IPS-NIHi11 (cell line): ENCODE results near the gene NOP10.
"Not testable (repeated sequence)": the region's sequence is repeated elsewhere in the genome, so short reads cannot be mapped to it uniquely, and the experiment has no call there.

Experiments
- DNase-seq: peaks from one replicate; pipeline ENCODE4 v3.0.0; 2012; ENCODE audit warnings: mixed read lengths, low spot score

Gene NOP10

DNA sequence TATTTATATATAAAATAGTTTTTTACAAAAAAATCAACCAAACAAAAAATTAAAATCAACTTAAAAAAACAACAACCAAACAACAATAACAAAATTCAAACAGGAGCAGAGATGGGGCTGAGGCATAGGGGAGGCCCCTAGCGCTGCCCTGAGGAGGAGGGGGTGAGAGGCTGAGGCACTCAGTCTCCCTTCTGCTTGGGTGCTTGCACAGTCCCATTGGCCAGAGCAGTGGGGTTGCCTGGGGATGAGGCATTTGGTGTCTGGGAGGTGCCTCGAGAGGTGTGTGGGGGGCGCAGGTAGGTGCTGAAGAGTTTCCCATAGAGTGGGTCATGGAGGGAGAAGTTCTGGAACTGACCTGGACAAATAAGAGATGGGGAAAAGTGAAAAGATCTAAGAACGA lies 16.0 kb upstream of the NOP10 start:
- no peak for DNase-seq

DNA sequence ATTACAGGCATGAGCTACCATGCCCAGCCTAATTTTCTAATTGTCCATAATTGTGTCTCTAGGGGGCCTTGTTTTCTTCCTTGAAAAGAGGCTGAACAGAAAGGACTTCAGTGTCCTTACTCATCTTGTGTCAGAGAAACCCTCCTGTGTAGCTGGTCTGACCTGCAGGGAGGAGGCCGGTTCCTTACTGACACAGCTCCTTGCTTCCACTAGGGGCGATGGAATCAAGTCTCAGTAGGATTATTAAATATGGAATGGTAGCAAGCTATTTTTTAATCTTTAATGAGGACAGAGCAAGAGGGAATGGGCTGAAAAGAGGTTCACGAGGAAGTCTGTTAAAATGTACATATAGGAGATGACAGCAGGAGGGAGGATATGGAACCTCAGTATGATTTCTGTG lies 15.4 kb upstream of the NOP10 start:
- DNase-seq, result peak; percentile 42

DNA sequence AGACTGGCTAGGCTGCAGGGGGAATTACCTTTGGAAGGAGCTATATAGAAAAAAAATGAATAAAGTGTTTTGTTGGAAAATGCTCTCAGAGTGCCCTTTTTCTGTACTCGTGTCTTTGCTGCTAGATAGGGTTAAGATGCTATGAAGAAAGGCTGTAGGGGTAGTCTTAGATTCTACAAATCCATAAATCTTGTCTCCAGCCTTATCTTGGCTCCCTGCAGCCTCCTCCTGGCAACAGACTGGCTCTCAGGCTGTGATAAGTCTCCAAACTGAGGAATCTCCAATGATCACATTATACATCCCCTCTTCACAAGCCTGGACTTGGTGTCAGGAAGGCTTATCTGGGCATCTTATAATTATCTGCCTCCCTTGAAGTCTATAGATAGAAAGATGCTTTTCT lies 14.7 kb upstream of the NOP10 start:
- DNase-seq, result no peak

DNA sequence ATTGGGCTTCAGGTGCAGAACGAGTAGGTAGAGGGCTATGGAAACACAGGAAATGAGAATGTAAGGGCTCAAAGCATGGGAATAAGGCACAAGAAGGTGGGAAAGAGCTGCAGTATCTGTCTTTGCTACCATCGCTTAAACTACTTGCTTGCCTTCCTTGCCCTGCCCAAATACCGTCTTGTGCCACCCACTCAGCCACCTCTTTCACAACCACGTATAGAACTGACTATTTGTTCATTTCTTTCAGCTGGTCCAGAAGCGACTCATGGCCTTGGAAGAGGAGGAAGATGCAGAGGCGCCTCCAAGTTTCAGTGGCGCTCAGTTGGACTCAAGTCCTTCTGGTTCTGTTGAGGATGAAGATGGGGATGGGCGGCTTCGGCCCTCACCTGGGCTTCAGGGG lies 12.3 kb upstream of the NOP10 start:
- DNase-seq, result no peak

DNA sequence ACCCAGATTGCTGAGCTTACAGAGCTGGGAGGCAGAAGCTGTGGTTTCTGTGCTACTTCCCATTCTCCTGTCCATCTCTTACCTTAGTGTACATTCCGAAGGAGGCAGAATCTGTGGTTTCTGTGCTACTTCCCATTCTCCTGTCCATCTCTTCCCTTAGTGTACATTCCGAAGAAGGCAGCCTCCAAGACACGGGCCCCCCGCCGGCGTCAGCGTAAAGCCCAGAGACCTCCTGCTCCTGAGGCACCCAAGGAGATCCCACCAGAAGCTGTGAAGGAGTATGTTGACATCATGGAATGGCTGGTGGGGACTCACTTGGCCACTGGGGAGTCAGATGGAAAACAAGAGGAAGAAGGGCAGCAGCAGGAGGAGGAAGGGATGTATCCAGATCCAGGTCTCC lies 11.3 kb upstream of the NOP10 start:
- DNase-seq, result no peak

DNA sequence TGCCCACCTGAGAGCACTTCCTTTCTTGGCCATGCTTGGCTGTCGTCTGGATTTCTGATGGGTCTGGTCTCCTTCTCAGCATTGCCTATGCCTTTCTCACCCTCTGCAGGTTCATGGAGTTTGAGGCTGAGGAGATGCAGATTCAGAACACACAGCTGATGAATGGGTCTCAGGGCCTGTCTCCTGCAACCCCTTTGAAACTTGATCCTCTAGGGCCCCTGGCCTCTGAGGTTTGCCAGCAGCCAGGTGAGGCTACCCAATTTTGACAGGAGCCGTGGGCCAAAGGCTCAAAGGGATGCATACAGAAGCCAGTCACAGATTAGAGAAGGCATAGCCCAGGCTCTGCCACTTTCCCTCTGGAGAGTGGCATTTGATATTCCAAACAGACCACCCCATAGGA lies 10.7 kb upstream of the NOP10 start:
- peak; percentile 26 for DNase-seq

DNA sequence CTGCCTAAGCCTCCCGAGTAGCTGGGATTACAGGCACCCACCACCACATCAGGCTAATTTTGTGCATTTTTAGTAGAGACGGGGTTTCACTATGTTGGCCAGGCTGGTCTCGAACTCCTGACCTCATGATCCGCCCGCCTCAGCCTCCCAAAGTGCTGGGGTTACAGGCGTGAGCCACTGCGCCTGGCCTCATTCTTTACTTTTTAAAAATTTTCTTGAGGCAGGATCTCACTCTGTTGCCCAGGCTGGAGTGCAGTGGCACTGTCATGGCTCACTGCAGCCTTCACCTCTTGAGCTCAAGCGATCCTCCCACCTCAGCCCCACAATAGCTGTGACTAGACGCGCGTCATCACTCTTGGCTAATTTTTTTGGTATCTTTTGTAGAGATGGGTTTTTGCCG lies 10.1 kb upstream of the NOP10 start:
- not testable (repeated sequence) for DNase-seq

DNA sequence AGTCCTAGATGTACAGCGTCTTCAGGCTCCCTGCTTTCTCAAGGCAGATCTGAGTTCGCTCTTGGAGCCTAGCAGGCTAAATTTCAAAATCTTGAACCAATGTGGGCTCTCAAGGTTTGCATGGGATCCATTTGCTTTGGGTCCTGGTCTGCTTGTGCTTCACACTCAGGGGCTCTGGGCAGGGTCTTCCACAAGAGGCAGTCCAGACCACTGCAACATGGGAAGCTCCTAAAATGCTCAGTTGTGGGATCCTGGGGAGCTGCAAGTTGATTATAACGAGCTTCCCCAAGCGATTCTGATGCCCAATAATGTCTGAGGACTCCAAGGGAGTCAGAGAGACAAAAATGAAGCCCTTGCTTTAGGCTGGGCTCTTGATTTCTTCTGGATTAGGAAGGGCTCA lies 6.8 kb upstream of the NOP10 start:
- DNase-seq, result no peak

DNA sequence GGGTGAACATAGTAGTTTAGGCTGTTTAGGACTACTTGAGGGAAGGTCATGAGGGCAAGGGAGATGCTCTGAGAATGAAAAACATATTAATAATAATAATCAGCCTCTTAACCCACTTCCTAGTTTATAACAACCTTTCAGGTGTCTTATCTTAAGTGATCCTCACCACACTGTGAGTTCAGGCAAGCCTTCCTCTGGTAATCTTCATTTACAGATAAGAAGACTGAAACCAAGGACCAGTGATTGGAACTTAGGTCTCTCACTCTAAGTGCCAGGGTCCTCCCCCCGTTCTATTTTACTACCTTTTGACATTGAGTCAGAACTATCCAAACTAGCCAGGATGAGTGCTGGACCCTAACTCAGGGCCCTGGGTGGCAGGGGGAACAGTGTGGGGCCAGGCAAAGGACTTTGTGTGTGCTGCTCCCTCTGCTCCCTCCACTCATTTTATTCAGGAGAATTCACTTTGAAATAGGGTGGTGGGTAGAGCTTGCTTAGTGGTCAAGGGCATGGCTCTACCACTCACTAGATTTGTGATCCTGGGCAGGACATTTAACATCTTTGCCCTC lies 5.9 kb upstream of the NOP10 start:
- DNase-seq, result no peak

DNA sequence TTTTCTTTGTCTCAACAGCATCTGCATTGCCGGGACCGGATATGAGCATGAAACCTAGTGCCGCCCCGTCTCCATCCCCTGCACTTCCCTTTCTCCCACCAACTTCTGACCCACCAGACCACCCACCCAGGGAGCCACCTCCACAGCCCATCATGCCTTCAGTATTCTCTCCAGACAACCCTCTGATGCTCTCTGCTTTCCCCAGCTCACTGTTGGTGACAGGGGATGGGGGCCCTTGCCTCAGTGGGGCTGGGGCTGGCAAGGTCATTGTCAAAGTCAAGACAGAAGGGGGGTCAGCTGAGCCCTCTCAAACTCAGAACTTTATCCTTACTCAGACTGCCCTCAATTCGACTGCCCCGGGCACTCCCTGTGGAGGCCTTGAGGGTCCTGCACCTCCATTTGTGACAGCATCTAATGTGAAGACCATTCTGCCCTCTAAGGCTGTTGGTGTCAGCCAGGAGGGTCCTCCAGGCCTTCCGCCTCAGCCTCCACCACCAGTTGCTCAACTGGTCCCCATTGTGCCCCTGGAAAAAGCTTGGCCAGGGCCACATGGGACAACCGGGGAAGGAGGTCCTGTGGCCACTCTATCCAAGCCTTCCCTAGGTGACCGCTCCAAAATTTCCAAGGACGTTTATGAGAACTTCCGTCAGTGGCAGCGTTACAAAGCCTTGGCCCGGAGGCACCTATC lies 5.2 kb upstream of the NOP10 start:
- no peak for DNase-seq

DNA sequence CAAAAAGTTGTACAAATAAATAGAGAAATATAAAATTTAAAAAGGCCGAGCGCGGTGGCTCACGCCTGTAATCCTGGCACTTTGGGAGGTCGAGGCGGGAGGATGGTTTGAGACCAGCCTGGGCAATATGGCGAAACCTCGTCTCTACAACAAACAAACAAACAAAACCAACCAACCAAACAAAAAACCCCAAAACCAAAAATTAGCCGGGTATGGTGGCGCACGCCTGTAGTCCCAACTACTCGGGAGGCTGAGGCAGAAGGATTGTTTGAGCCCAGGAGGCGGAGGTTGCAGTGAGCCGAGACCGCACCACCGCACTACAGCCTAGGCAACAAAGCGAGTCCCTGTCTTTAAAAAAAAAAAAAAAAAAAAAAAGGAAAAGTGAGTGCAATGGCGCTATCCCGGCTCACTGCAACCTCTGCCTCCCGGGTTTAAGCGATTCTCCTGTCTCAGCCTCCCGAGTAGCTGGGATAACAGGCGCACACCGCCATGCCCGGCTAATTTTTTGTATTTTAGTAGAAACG lies 661 bp downstream of the NOP10 start:
- not testable (repeated sequence) for DNase-seq

DNA sequence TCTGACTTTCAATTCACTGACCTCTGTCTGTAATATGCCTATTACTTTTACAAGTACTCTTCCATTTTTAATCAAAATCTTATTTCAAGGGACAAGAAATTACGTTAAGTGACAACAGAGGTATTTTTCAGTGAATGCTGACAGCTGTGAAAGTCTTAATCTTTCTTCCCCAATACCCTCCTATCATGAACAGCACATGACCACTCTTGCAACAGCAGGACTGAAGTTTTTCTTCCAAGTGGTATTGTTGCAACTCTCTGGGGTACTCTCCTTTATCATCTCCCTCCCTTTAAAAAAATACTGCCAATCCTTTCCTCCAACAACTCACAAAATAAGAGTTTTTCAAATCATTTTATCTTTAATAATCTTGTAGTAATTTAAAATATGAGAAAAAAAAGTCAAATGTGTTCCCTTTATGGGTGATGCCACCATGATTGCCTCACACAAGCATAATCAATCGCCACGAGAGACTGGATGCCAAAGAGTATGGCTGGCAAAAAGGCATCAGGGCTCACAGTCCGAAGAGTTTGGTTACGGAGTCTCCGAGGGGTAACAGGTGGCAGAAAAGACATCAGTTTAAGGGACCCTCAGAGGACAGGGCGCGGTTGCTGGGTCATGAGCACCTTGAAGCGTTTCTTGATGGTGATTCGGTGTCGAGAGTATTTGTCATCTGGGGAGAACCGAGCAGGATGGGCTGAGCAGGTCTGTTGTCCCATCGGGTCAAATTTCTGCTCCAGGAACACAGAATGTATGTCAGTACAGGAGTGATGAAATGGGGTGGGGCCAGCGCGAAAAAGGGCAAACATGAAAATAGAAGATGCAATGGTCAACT lies 1.3 kb downstream of the NOP10 start:
- no peak for DNase-seq

DNA sequence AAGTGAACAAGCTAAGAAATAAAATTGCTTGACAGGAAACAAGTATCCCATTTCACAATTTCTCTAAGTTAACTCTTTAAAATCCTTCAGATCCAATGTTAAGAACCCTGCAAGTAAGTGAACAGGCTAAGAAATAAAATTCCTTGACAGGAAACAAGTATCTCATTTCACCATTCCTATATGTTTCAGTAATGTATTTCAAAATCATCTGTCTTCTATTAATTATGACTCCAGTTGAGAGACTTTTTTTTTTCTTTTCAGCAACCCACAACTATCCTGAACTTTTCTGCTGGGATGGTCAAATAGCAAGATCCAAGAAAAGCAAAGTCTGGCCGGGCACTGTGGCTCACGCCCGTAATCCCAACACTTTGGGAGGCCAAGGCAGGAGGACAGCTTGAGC lies 3.0 kb downstream of the NOP10 start:
- DNase-seq, result no peak

DNA sequence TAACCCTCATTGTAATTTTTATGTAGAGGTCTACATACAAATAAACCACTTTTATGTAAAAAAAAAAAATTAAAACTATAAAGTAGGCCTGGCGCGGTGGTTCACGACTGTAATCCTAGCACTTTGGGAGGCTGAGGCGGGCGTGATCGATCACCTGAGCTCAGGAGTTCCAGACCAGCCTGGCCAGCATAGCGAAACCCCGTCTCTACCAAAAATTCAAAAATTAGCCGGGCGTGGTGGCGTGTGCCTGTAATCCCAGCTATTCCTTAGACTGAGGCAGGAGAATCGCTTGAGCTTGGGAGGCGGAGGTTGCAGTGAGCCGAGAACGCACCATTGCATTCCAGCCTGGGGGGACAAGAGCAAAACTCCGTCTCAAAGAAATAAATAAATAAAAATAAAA lies 4.6 kb downstream of the NOP10 start:
- DNase-seq, result no peak

DNA sequence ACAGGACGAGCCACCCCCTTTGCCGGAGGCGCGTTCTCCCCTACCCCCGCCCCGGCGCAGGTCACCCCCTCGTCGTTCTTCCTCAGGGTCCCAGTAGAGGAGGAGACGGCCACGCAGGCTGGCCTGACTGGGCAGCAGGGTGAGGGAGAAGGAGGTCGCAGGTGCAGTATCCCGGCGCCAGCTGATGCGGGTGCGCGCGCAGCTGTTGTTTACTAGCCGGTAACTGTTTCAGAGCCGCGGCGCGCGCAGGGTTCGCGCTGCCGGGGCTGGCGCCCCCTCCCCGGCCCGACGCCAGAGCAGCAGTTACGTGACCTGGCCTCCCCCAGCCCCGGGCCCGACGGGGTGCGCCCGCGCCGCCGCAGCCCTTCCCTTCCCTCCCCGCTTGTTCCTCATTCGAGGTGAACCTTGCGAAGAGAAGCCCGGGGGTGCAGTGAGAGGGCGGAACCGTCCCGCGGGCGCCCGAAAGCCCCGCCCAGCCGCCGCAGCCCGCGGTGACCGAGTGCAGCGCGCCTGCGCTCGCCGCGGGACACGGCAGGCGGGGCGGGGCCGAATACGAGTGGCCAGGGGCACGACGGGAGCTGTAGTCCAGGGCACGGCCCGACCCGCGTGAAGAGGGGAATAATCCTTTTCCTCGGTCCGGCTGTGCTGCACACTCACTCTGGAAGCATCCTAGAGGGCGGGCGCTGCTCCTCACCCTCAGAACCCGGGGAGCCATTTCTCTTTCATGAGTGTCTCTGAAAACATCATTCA lies 5.2 kb downstream of the NOP10 start, which contains the start of gene SLC12A6:
SLC12A6 (minus strand) TSS at position 225 of the 750 bp plus-strand sequence. CDS start 1,101 bp downstream, outside the sequence.
- peak; percentile 93 for DNase-seq

DNA sequence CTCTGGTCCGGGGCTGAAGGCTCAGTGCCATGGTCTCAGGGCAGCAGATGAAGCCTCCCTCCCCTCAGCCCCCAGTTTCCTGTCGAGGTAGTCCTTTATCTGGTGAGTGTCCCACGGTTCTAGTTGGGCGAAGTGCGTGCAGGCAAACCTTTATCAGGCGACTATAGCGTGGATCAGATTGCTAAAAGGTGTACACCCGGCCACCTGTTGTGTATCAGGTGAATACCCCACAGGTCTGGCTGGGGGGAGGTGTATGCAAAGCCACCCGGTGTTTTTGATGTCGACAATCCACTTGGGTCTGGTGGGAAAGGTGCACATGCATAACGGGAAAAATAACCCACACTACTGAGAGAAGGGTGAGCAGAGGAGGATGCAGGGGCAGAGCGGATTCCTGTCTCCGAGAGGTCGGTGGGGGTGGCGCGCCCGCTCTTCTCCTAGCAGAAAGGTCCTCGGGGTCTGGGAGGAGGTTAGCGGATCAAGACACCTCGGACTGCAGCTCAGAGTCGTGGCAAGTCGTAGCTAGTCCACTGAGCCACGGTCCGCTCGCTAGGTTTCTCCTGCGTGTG lies 5.9 kb downstream of the NOP10 start:
- no peak for DNase-seq

DNA sequence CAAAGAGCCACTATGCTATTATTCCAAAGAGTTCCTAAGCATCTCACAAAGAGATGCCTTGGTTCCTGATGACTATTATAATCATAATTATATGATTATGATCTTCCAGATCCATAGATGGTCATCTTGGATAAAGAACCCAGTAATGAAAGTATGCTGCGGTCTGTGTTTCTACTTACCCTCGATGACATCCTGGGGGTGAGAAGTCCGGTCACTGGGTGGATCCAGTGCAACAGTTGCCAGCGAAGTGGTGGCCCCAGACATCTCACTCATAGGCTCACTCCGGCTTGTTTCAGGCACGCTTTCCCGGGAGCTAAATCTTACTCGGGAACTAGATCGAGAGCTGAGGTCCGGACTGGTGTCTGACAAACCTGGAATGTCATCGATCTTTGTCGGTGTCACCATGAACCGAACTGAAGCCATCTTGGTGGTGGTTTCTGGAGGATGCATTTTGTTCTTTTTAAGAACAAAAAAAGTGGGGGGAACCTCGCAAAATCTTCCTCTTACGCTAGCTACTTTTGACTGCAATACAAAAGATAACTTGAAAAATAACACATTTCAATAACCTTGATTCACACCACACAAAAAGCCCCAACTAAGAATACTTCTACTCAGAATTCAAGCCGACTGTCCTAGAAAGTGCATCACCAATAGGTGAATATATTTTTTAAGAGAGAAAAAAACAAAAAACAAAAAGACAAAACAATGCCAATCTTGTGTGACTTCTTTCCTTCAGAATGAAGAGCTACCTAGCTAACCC lies 6.5 kb downstream of the NOP10 start:
- no peak for DNase-seq

DNA sequence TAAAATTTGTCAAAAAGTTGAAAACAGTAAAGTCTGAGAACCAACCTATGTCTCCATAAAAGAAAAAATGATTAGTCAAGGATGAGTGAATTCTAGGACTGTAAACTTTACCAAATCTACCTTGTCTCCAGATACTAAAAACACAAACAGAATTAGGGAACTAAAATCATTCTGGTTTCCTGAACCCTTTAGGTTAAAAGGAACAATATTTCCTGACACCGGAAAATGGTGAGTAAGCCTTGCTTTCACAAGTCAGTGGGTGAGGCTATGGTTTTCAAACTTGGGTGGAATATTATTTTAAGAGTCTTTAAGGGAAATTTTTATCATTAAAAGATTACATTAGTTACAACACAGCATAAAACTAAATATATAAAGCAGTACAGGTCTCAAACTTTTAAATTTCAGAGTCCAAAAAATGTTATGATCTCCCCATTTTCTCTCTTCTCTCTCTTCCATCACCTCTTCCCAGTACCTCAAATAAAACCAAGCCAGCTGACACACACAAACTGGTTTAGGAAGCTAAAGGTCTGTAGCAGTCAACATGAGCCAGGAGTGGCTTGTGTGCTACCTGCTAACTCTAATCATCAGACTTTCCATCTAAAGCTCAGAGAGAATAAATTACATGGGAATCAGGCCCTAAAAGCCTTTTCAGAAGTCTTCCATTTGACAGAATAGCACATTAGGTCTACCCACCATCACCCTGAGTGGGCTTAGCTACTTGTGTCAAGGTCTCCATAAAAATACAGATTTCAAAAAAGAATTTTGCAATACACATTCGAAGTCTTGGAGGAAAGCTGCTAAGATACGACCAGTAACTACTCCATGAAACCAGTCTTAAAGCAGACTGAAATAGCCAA lies 7.5 kb downstream of the NOP10 start:
- no peak for DNase-seq

DNA sequence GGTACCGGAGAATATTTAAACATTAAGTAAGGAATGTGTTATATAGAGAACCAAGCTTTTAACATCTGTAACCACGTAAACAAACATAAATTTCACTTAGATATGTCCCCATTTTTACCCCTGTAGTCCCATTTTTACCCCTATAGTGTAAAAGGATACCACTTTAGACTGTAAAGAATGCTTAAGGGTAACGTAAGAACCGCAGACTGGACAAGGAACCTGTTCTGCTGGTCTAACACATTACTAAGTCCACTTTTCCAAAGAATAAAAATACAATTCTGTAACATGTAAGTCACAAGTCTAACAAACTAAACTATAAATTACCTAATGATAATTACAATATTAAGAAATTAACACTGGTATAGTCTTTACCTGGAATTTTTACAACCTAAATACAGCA lies 8.3 kb downstream of the NOP10 start:
- no peak for DNase-seq

DNA sequence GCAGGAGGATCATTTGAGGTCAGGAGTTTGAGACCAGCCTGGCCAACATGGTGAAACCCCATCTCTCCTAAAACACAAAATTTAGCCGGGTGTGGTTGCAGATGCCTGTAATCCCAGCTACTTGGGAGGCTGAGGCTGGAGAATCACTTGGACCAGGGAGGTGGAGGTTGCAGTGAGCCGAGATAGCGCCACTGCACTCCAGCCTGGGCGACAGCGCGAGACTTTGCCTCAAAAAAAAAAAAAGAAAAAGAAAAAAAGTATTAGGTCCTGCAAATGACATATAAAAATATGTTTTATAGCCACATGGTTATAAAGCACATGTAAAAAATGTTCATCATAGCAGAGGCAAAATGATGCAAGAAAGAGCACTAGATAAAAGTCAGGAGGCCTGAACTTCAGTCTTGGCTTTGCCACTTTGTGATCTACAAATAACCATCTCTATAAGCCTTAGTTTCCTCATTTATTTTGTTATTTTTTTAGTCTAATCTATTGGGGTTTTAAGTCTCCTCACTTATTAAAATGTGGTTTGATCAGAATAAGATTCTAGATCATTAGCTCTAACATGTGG lies 10.3 kb downstream of the NOP10 start:
- DNase-seq, result no peak
